Stimulated activated CD4-positive, alpha-beta T cell treated with anti-CD3 and anti-CD28 coated beads, Interleukin-12 subunit alpha, Interleukin-12 subunit beta, amount 100 ng/mL, for 4 hours (primary cell): ENCODE results near the gene CACNA1G.

Experiments used
- DNase-seq: peaks from one replicate; pipeline ENCODE4 v3.0.0-alpha.2; 2020

CACNA1G gene

DNA sequence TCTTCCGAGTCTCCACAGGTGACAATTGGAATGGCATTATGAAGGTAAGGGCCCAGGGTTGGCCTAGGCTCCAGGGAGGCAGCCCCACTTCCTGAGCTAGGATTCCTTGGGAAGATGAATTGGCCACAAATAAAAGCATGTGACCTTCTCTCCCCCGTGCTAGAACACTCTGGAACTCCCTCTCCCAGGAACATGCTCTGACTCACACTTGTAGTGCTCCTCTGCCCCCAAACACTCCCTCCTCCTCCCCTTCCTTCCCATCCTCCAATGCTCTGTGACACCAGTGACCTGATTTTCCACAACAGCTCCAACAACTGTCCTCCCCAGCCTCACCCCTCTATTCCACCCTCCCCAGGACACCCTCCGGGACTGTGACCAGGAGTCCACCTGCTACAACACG is 57.8 kb downstream of the CACNA1G start:
- no peak for DNase-seq

DNA sequence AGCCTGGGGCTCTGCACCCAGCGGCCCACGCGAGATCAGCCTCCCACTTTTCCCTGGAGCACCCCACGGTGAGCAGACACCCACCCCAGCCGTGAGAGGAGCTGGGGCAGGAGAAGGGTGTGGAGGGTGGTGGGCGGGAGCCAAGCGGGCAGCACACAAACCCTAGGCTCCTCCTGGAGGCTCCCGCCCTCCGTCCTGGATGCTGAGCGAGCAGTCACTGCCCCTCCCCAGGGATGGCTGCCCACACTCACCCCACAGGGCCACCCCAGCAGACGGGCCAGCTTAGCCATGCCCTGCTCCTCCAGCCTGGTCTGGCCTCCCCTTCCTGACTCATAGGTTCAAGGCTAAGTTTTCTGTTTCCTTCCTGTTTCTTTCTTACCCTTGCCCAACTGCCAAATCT is 58.4 kb downstream of the CACNA1G start:
- DNase-seq: no peak

DNA sequence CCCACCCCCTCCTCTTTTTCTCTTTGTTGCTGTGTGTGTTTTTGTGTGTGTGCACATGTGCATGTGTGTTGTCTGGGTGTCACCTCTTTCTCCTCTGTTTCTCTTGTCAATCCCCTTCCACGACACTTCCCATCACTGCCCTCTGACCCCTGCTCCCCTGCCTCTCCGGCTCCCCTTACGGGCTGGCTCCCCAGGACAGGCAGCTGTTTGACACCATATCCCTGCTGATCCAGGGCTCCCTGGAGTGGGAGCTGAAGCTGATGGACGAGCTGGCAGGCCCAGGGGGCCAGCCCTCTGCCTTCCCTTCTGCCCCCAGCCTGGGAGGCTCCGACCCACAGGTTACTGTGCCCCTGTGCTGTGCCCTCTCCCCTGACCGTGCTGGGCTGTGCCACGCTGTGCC is 59.0 kb downstream of the CACNA1G start:
- no peak for DNase-seq

DNA sequence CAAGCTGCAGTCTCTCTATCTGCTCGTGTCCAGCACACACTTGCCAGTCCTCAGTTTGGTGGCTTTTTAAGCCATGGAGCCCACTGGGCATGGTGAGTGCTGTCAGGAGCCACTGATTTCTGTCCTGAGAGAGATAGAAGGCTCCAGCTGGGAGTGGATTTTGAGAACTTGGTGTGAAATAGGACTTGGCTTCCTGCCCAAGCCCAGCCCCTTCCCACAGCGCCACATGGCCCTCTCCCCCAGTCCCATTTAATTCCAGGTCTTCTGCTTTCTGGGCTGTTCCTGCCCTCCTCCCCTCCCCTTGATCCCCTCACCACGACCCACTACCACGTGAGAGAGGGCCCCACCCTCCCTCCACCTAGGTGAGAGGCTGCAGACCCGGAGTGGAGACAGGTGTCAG is 59.7 kb downstream of the CACNA1G start:
- DNase-seq: no peak

DNA sequence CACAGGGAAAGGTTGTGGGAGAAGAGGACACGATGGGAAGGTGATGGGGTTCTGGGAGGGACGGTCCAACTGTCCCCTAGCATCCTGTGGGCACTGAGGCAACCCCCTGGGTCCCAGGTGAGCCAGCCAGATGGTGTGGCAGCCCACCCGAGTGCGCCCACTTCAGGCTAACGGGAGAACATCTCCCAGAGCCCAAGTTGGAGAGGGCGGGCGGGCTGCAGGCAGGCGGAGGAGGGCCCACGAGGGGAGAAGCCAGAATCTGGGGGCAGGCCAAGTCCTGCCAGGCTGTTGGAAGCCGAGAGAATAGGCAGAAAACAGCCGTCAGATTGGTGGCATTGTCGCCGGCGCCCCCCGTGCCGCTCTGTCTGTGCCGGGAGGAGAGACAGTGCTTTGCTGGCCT is 60.3 kb downstream of the CACNA1G start:
- DNase-seq: no peak

DNA sequence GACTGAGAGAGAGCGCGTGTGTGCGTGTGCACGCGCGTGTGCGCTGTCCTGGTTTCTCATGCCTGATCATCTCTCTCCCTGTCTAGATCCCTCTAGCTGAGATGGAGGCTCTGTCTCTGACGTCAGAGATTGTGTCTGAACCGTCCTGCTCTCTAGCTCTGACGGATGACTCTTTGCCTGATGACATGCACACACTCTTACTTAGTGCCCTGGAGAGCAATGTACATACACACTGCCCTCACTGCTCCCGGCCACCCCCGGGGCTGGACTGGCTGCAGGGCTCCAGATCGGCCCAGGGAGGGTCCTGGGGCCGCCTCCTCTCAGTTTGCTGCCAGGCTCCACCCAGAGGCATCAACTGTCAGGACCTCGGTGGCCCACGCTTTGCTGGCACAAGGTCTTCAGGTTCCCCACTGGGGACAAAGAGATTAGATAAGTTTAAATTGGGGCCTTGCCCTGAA is 61.1 kb downstream of the CACNA1G start:
- no peak for DNase-seq

DNA sequence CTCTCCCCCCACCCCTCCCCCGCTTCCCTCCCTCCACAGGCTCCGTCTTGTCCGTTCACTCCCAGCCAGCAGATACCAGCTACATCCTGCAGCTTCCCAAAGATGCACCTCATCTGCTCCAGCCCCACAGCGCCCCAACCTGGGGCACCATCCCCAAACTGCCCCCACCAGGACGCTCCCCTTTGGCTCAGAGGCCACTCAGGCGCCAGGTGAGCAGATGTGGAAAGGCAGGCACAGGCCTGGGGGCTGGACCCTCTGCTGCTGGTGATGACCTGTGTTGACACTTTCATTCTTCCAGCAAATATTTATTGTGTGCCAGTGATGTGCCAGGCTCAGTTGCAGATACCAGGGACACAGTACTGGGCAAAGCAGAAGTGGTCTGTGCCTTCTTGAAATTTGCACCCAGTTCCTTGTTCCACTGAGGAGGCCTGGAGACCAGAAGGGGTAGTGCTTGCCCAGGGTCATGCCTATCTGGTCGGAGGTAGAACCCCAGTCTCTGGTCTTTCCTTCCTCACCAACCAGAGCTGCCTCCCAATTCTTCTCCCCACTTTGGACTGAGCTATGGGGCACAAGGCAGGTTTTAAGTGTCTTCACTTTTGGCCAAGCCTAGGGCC is 63.9 kb downstream of the CACNA1G start:
- no peak for DNase-seq

DNA sequence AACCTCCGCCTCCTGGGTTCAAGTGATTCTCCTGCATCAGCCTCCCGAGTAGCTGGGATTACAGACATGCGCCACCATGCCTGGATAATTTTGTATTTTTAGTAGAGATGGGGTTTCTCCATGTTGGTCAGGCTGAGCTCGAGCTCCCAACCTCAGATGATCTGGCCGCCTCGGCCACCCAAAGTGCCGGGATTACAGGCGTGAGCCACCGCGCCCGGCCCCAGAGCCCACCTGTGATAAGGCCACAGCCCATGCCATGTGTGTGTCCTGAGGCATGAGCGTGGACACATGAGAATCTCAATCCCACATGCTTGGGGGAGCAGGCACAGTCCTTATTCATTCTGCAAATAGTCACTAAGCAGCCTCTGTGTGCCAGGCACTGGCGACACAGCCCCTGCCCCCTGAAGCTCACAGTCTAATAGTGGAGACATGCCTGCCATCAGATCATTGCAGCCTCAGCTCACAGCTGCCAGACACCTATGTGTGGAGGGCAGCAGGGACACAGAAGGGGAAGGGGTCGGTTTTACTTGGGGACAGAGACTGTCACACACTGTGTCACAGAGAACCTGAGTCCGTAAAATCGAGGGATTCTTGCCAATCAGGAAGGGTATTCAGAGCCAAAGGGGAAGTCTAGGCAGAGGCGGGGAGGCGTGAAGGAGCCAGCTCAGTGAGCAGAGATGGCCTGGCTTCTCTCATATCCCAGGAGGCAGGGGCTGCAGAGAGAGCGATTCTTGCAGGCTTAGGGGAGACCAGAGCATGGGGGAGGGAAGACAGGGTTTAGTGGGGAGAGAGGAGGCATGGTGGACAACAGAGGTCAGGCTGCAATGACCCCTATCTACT is 64.7 kb downstream of the CACNA1G start:
- DNase-seq: no peak

DNA sequence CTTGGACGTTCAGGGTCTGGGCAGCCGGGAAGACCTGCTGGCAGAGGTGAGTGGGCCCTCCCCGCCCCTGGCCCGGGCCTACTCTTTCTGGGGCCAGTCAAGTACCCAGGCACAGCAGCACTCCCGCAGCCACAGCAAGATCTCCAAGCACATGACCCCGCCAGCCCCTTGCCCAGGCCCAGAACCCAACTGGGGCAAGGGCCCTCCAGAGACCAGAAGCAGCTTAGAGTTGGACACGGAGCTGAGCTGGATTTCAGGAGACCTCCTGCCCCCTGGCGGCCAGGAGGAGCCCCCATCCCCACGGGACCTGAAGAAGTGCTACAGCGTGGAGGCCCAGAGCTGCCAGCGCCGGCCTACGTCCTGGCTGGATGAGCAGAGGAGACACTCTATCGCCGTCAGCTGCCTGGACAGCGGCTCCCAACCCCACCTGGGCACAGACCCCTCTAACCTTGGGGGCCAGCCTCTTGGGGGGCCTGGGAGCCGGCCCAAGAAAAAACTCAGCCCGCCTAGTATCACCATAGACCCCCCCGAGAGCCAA is 65.6 kb downstream of the CACNA1G start:
- peak; percentile 61 for DNase-seq

DNA sequence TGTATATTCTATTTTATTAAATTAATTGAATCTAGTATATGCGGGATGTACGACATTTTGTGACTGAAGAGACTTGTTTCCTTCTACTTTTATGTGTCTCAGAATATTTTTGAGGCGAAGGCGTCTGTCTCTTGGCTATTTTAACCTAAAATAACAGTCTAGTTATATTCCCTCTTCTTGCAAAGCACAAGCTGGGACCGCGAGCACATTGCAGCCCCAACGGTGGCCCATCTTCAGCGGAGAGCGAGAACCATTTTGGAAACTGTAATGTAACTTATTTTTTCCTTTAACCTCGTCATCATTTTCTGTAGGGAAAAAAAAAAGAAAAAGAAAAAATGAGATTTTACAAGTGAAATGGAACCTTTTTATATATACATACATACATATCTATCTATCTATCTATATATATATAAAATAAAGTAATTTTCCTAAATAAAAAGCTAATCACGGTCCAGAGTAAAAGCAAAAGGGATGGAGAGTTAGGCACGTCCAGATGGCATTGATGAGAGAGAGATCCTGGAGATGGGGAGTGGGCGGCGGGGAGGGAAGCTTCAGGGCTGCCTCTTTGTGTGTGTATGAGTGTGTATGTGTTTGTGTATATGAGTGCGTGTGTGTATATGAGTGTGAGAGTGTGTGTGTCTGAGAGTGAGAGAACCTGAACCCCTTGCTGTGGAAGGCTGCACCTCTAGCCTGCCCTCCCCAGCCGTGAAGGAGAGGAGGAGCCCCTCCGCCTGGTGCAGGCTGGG is 66.7 kb downstream of the CACNA1G start:
- DNase-seq: no peak

DNA sequence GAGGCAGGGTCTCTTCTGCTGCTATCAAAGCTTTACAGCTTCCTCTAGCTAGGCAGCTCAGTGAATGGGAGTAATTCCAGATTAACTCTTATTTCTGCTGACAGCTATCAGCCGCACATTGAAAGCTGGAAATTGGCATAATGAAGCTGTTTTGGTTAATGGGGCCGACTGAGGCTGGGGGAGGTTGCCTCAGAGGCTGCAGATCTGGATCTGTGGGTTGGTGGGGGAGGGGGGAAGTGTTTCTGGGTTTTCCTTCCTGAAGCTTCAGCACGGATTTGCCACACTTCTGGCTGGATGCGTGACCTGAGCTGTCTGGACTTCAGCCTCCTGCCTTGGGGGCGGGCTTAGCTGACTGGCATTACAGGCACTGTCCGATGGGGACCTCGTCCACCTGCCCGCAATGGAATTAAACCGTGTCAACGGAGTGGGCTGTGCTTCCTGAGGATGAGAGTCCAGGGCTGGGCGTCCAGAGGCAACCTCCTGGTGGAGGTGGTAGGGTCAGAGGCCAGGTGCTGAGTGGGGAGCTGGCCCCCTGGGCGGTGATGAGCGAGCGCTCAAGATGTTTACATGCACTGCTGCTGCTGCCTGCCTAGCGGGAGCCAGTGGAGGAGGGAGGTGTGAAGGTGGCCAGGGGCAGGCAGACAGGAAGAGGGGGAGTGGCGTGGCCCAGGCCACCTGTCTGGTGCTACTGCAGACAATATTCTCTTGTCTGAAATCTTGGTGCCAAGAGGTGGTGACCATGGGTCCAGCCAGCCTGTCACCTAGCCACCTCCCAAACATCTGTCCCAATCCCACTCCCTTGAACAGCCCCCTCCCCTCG is 67.5 kb downstream of the CACNA1G start:
- DNase-seq: no peak

DNA sequence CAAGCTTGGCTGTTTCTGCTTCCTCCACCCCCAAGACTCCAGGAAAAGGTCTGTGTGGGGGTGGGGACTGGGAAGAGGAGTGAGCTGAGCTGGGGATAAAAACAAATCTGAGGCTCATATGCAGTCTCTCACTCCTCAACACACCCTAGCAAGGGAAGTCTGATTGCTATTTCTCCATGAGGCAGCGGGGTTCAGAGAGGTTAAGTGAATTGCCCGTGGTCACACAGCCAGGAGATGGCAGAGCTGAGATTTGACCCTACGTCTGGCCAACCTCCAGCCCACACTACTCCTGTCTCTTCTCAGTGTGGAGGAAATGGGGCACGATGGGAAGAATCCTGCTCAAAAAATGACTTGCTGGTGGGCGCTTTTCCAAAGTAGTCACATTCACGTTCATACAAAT is 69.4 kb downstream of the CACNA1G start:
- no peak for DNase-seq

DNA sequence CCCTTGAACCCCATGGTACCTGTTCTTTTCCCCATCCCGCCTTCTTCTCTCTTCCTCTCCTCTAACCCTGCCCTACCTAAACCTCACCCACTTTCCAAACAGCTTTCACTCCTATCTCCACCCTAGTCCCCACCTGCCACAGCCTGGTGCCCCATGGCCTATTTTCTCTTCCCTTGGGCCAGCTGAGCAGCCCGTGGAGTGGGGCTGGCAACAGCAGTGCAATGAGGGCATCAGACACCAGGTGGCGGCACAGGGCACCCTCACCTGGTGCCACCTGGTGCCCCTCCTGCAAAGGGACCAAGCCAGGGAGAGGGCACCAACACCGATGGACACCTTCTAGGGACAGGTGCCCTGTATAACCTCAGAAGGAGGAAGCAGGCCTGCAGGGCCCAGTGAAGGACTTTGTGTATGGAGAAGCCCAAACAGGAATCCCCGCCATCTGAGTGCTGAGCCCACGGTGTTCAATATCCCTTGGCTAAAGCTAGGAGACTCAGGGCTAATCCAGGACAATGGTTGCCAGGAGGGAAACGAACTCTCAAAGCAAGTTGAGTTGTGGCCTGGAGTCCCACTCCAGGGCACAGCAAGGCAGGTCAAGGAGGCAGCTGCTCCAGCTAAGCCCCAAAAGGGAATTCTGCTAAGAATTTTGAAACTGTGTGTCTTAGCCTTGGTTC is 70.1 kb downstream of the CACNA1G start:
- peak; percentile 60 for DNase-seq

DNA sequence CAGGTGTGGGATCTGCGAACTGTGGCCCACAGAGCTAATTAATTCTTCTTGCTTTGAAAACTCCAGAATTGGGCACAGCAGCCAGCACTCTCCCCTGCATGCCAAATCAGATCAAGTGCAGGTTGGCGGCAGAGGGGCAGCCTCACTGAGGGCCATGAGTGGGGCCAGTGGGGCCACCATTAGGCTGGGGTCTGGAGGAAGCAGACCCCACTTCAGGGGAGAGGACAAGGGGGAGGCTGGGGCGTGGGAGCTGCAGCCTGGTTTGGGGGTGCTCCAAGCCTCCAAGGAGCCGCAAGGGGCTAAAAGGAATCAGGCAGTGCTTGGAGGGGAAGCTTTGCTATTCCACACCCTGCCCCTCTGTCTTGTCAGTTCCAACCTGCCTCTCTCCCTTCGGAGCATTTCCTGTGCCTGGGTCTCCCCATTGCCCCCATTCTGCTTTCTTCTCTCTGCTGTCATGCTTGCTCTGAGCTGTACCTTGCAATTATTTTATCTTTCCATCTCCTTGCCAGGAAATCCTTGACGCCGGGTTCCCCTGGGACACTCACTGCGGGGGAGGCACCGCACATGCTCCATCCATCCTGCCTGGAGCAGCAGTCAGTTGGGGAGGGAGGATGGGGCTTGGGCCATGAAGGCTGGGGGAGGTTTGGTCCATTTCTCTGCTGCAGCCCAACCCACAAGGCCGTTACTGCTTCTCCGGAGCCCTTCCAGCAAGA is 70.8 kb downstream of the CACNA1G start:
- DNase-seq: no peak

DNA sequence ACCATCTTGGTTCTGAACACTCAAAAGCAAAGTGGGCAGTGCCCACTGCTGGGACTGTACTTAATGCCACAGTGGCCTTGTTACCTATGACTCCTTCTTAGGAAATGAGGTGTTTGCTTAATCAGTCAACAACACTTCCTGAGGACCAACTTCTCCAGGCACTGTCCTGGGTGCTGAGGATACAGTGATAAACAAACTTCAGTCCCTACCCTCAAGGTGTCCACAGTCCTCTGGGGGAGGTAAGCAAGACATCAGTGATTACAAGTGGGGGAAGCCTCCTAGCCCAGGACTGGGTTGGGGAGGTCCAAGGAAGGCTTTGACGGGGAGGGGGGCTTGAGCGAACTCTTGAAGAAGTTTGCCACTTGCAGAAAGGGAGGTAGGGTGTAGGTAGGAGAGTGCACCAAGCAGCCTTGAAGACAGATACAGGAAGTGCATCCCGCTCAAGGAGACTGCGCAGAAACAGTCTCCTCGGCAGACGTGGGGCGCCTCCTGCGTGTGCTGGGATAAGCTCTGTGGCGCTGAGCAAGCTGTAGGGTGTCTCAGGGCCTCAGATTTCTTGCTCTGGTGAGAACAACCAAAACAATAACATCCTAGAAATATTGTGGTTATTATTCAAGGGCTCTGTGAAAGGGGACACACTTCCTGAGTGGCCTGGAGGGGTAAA is 71.5 kb downstream of the CACNA1G start:
- DNase-seq: no peak

DNA sequence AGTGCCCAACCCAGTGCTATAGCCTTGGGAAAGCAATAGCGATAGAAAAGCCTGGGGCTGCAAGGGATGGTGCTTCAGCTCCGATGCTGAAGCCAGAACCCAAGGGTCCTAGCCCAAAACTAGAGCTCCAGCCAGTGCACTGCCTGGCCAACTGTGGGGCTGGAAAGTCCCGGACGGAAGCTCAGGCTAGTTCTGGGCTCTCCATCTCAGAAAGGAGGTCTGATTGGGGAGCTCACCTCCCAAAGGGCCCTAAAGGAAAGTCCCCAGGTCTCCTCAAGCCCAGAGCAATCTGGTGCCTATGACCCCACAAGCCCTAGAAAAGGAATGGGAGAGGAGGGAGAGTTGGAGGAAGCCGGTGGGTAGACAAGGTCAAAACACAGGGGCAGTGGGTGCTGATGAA is 72.1 kb downstream of the CACNA1G start:
- DNase-seq: no peak

DNA sequence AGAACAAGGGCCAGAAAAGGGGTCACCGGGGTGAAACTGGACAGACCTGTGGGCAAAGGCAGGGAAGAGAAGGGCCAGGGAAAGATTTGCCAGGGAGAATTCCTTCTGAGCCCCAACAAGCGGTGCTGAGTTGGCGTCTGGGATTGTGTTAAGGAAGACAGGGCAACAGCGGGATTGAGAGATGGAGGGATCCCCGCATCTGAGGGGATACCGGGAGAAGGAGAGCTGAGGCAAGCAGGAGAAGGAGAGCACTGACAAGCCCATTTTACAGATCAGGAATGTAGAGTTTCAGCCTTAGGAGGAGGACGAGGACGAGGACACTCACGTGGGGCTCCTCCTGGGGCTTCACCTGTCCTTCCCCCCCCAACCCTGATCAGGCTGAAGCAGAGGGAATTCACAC is 73.2 kb downstream of the CACNA1G start:
- DNase-seq: no peak

DNA sequence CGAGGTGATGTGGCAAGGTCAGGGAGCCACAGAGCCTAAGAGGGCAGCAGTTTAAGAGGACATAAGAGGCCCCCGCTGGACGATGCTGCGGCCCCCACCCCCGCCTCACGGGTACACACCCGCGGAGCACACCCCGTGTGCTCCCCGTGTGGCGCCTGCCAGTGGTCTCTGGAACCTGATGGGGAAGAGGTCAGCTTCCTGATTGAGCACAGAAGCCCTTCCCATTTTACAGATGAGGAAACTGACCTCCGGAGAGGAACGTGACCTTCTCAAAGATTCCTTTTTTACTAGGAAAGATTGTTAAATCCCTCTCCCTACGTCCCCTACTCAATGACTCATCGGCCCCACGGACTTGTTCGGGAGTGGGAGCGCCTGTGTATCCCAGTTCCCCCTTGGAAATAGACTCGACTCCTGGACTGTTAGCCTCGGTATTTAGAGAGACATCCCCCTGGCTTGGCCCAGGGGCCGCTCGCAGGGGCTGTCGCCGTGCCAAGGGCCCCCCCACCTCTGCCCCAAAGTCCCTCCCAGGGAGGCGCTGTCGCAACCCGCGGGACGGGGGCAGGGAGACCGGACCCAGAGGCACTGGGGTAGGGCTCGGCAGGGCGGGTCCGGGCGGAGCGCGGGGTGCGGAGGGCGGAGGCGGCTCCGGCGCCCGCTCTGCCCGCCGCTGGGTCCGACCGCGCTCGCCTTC is 73.9 kb downstream of the CACNA1G start, which contains the start of gene ABCC3:
Gene ABCC3, plus strand, starts transcription at position 658 of the 691 bp plus-strand sequence. CDS start 56 bp downstream, outside the sequence.
- no peak for DNase-seq

DNA sequence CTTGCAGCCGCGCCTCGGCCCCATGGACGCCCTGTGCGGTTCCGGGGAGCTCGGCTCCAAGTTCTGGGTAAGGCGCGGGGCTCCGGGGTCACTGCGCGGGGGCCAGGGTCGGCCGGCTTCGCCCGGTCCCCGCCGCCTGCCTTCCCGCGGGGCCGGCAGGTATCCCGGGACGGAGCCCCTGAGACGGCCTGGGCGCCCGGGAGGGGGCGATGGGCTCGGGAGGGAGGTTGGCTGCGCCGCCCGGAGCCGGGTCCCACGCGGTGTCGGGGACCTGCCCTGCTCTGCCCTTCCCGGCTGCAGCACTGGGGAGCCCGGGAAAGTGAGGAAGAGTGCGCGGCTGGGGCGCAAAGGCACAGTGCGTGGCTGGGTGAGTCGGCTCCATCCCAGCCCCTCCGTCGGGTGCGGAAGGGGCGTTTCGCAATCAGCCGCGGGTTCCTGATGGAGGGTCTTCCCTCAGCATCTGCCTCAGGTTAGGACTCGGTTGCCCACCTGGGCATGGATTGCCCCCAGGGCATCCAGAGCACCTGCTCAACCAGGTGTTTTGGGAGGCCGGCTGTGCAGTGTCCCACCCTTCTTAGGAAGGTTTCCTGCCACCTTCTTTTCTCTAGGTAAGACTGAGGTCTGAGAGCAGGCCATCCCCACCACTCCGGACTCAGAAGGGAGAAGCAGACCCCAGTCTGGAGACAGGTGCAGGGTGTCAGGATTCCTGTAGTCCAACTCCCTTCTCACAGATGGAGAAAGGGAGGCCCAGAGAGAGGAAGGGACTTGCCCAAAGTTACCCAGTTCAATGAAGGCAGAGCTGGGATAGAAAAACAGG is 74.6 kb downstream of the CACNA1G start:
- DNase-seq: no peak
